Lower leg skin (tissue), 4 donors: ENCODE results near the gene ACIN1. TPM values are rescaled to one million over a fixed set of nuclear protein-coding genes. Genes with fewer than 3 reads are reported as not detected.

Experiments
- DNase-seq, 2 donors: peaks; one replicate each; pipeline ENCODE4 v3.0.0-alpha.2; 2019; ENCODE audit warnings: low spot score in 2 of 2
- H3K4me3 ChIP-seq: fragments of 200-600 bp; sonication (generic); 2 replicates; pipeline ENCODE4 v1.5.1; 2017; ENCODE audit warnings: mild to moderate bottlenecking, low read depth; ENCODE audit not compliant: poor library complexity, severe bottlenecking
- POLR2A ChIP-seq, 2 donors: fragments of 450-650 bp; IDR thresholded peaks; one replicate each; pipeline ENCODE4 v1.6.1; 2016 to 2017; ENCODE audit warnings: antibody characterized with exemption in 2 of 2, mild to moderate bottlenecking in 1 of 2, moderate library complexity in 1 of 2
- WGBS, 2 donors: methylation state at CpG; one replicate each; pipeline ENCODE4 v1.1.5; 2018; 5-methylcytosine and 5-hydroxymethylcytosine counted together
- intact Hi-C: fragments of 100-400 bp; cut with DNase I; formaldehyde crosslinking; loops from one replicate; pipeline ENCODE4 v1.15.0; 2023; ENCODE audit warnings: low total_unique reads
- total RNA-seq, 4 donors: library from RNA; depleted of rRNA; stranded (reverse); fragments of >200 nt; gene quantifications; one replicate each; pipeline ENCODE4 v1.1.0, GENCODE V29; 2016
- TF ChIP-seq, protein P1 (sequence below), 3 donors: fragments of 450-650 bp; IDR thresholded peaks; one replicate each; pipeline ENCODE4 v1.5.1; 2016; ENCODE audit warnings: antibody characterized with exemption in 3 of 3, mild to moderate bottlenecking in 3 of 3, moderate library complexity in 2 of 3

Gene ACIN1
- total RNA-seq, 4 donors from 2014 or later = 52.7 to 97.5 (median 79.8) TPM

DNA sequence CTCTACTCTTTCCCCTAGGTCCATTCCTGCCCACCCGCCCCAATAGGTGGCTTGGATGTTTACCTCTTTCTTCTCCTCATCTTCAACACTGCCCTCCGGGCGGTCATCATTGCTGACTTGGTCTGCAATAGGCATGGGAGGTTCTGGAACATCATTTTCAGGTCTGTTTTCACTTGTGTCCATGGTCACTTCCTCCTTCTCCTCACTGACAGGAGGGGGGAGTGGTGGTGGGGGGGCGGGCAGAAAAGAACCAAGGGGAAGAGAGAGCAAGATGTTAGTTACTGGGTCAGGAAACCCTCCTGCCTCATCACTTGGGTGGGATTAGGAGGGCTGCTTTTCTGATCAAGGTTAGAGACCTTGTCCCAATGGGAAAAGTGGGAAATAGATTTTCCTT, 25.5 kb downstream of the ACIN1 start:
- WGBS, 2 donors = 84 to 86% methylated on average over 4 of the region's 4 CpGs
- intact Hi-C loops = no loop called here
- DNase-seq = no peak
- no peak for TF ChIP-seq POLR2A (IDR thresholded peaks at IDR 0.05)
- TF ChIP-seq, protein P1, sequence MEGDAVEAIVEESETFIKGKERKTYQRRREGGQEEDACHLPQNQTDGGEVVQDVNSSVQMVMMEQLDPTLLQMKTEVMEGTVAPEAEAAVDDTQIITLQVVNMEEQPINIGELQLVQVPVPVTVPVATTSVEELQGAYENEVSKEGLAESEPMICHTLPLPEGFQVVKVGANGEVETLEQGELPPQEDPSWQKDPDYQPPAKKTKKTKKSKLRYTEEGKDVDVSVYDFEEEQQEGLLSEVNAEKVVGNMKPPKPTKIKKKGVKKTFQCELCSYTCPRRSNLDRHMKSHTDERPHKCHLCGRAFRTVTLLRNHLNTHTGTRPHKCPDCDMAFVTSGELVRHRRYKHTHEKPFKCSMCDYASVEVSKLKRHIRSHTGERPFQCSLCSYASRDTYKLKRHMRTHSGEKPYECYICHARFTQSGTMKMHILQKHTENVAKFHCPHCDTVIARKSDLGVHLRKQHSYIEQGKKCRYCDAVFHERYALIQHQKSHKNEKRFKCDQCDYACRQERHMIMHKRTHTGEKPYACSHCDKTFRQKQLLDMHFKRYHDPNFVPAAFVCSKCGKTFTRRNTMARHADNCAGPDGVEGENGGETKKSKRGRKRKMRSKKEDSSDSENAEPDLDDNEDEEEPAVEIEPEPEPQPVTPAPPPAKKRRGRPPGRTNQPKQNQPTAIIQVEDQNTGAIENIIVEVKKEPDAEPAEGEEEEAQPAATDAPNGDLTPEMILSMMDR (IDR thresholded peaks at IDR 0.05) = no peak
- no peak overlapping the region for H3K4me3 ChIP-seq

DNA sequence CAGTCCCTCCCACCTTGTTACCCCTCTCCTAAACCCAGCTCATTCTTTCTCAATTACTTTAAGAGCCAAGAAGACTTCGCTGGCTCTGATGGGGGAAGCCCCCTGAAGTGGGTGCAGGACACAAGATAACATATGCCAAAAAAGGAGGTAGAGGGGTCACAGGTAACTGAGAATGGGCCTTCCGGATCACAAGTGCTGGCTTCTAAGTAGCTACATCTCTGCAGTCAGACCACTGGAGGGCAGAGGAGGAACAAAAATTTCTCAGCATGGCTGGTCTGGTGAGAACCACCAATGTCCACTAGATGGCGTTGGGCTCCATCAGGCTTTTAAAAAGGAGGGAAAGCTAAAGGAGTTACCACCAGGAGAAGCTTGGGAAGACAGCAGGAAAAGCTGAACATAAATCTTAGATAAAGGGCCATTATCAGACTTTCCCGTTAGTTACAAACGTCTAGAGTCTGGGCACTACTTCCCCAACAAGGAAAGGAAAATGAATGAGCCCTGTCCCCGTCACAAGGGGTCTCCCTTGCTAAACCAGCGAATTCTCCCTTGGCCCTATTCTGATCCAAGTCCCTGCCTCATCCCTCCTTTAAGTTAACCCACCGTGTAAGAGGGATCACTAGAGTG, 26.0 kb downstream of the ACIN1 start:
- H3K4me3 ChIP-seq = no peak overlapping the region
- intact Hi-C loops = no loop called here
- 28 to 29% methylated on average over 8 of the region's 8 CpGs for WGBS, 2 donors

DNA sequence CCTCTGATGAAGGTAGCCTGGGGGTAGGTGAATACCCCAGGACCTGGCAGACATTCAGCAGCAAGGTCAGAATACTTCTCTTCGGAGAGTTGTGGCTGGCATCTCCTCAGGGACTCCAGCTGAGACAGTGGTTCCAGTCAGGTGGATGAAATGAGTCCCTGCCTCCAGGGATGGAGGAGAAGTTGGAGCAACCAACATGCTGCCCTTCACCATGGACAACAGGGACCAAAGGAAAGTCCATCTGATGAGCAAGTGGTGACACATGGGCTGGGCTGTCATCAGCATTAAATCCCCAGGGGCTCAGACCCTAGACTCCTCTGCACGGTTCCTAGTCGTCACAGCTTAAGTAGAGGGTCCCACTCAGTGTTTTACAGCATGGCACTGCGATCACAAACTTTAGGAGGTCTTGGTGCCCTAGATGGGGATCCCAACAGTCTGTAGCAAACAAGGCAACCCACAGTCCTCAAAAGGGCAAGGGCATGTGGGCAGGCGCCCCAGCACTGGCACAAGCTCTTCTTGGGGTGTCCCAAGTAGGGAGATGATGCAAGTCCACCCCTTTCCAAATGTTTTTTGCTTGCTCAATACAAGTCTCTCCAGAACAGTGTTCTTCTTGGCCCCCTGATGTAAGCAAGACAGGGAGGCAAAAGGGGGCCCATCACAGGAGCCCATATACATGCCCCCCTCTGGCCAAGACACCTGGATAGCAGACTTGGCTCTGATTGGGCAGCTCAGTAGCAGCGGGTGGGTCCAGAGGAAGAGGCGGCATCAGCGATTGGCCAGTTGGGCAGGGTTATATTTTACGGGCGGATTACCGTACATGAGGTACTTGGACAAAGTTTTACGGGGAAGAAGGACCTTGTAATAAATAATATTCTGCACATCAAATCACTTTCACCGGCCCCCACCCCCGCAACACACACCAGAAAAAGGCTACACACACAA, 26.8 kb downstream of the ACIN1 start:
- no peak for TF ChIP-seq POLR2A (IDR thresholded peaks at IDR 0.05)
- WGBS, 2 donors = 74 to 75% methylated on average over 14 of the region's 14 CpGs
- no peak for DNase-seq
- intact Hi-C loops = no loop called here
- no peak overlapping the region for H3K4me3 ChIP-seq

More for the DNA sequence above, 26.0 kb downstream of the ACIN1 start:
- peak; percentile 83 to 93 for DNase-seq
- no peak for TF ChIP-seq POLR2A (IDR thresholded peaks at IDR 0.05)
- TF ChIP-seq, protein P1 (IDR thresholded peaks at IDR 0.05) = peak in 1 of 3 donors; percentile 80

DNA sequence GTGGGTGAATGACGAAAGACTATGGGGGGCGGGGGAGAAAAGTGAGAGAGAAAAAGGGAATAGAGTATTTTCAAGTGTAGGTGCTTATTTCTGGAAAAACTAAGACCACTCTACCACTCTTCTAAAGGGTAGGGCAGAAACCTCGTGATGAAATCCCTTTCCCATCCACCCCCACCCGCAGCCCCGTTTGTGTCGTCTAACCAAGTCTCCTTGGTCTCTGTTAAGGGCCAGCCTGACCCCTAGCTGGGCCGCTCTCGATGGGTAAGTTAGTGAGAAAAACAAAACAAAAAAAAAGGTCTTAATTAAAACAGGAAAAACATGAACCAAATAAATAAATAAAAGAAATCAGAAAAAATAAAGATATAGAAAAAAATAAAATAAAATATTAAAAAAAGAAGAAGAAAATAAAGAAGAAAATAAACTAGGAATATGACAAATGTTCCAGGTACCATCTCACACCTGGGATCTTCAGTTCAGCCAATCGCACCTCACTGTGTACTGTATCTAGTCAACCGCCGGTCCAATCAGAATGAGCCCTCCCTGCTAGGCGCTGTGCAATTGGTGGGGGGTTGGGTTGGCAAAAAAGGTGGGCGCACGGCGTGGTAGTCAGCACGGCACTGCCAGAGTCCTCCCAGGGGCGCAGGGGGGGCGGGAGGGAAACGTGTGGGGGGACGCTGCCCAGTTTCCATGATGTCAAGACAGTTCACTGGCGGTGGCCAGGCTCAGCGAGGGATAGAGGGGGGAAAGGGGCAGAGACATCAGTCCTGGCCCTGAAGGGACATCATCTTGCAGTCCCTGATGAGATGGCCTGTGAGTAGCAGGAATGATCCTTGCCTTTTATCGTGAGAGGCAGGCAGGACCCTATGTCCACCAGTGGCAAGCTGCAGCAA, 27.8 kb downstream of the ACIN1 start:
- peak in 1 of 2 donors; percentile 9 for DNase-seq
- WGBS, 2 donors = 85 to 89% methylated on average over 23 of the region's 23 CpGs
- no peak overlapping the region for H3K4me3 ChIP-seq
- TF ChIP-seq, protein P1 (IDR thresholded peaks at IDR 0.05) = no peak
- TF ChIP-seq POLR2A (IDR thresholded peaks at IDR 0.05) = no peak
- intact Hi-C loops = no loop called here

DNA sequence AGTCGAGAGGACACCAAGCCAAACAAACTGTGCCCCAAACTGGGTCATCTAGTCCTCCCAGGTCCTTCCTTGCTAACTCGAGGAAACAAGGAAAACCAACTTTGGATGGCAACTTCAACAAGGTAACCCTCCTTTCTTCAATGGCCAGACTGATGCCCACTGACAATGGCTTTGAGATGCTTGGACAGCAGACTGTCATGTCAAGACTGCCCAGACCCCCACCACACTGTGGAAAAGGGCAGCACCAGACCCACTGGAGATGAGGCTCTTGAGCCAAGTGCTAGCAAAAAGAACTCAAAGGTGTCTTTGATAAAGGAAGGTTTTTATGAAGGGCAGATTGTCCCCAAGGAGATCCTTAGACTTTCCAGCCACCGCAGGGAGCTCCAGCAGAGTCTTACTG, 28.6 kb downstream of the ACIN1 start:
- TF ChIP-seq, protein P1 (IDR thresholded peaks at IDR 0.05) = no peak
- no peak for TF ChIP-seq POLR2A (IDR thresholded peaks at IDR 0.05)
- peak in 1 of 2 donors; percentile 0 for DNase-seq
- 77 to 88% methylated on average over 3 of the region's 3 CpGs for WGBS, 2 donors
- intact Hi-C loops = no loop called here
- H3K4me3 ChIP-seq = no peak overlapping the region
